K562 (cell line): ENCODE data around the gene RBBP8.

Experiments
- CXXC5 ChIP-seq: fragments of 250-450 bp; sonication (Bioruptor Pico); IDR thresholded peaks from 2 replicates; pipeline ENCODE4 v1.8.0; 2022; ENCODE audit warnings: inconsistent platforms, mild to moderate bottlenecking, moderate library complexity
- L3MBTL2 ChIP-seq: fragments of 450-650 bp; IDR thresholded peaks from 2 replicates; pipeline ENCODE4 v1.6.1; 2016; ENCODE audit warnings: mild to moderate bottlenecking, moderate library complexity
- NEUROD1 ChIP-seq: fragments of 150-350 bp; IDR thresholded peaks from 2 replicates; pipeline ENCODE4 v1.6.1; 2014; ENCODE audit warnings: borderline replicate concordance, low read length, low read depth; ENCODE audit not compliant: partially characterized antibody
- SMC3 ChIP-seq: conservative IDR thresholded peaks from 2 replicates; pipeline ENCODE4 v1.6.1; 2011; ENCODE audit warnings: low read depth, low read length, improper control_type of control experiment; ENCODE audit not compliant: insufficient read depth
- TAF1 ChIP-seq: IDR thresholded peaks from 2 replicates; pipeline ENCODE4 v1.6.1; 2011; ENCODE audit warnings: mild to moderate bottlenecking, low read length, moderate library complexity; ENCODE audit not compliant: insufficient read depth, control insufficient read depth, severe bottlenecking; ENCODE audit errors: extremely low read depth
- THRA ChIP-seq: fragments of 450-650 bp; IDR thresholded peaks from 2 replicates; pipeline ENCODE4 v1.6.1; 2017; ENCODE audit warnings: mild to moderate bottlenecking, moderate library complexity
- TF ChIP-seq, protein P1 (sequence below), 3 experiments: IDR thresholded peaks in 2 of 3; conservative IDR thresholded peaks in 1 of 3; 2 replicates each; pipeline ENCODE4 v1.5.1; 2011 to 2012; ENCODE audit warnings: low read length in 3 of 3, mild to moderate bottlenecking in 3 of 3, control low read depth in 2 of 3, improper control_type of control experiment in 1 of 3, inconsistent platforms in 1 of 3, low read depth in 1 of 3, mixed read lengths in 1 of 3, moderate library complexity in 1 of 3; ENCODE audit not compliant: insufficient read depth in 2 of 3
- TF ChIP-seq, protein P2 (sequence below): fragments of 250-450 bp; sonication (Bioruptor Pico); IDR thresholded peaks from 2 replicates; pipeline ENCODE4 v1.4.0; 2020; ENCODE audit warnings: mild to moderate bottlenecking, moderate library complexity

DNA sequence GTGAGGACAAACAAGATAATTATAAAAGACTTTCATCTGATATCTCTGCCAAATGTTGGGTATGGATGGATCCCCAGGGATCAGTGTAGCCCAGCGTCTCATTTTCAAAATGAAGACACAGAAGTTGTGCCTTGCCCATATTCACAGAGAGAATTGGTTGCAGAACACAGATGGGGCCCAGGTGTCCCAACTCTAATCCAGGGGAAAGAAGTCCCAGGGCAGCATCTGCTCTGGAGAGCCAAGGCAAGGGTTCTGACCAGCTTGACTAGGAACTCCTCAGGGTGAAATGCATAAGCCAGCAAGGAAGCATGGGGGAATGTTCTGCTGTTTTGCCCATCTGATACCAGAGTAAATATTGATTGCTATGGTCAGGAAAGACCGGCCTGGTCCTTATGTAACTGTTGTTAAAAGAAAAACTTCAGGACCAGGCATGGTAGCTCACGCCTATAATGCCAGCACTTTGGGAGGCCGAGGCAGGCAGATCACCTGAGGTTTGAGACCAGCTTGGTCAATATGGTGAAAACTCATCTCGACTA lies 133.4 kb downstream of the RBBP8 start:
- TF ChIP-seq CXXC5 (CRISPR knock-in tag) (no peak), SMC3 (no peak), NEUROD1 (no peak), THRA (no peak), L3MBTL2 (no peak), TAF1 (no peak)
- TF ChIP-seq, protein P1, sequence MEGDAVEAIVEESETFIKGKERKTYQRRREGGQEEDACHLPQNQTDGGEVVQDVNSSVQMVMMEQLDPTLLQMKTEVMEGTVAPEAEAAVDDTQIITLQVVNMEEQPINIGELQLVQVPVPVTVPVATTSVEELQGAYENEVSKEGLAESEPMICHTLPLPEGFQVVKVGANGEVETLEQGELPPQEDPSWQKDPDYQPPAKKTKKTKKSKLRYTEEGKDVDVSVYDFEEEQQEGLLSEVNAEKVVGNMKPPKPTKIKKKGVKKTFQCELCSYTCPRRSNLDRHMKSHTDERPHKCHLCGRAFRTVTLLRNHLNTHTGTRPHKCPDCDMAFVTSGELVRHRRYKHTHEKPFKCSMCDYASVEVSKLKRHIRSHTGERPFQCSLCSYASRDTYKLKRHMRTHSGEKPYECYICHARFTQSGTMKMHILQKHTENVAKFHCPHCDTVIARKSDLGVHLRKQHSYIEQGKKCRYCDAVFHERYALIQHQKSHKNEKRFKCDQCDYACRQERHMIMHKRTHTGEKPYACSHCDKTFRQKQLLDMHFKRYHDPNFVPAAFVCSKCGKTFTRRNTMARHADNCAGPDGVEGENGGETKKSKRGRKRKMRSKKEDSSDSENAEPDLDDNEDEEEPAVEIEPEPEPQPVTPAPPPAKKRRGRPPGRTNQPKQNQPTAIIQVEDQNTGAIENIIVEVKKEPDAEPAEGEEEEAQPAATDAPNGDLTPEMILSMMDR (IDR thresholded peaks at IDR 0.05 in 2 of 3, conservative IDR thresholded peaks at IDR 0.05 in 1 of 3; ENCODE audit: insufficient read depth in 2 of 3, low read depth in 1 of 3, low read length in 3 of 3) = no peak
- TF ChIP-seq, protein P2, sequence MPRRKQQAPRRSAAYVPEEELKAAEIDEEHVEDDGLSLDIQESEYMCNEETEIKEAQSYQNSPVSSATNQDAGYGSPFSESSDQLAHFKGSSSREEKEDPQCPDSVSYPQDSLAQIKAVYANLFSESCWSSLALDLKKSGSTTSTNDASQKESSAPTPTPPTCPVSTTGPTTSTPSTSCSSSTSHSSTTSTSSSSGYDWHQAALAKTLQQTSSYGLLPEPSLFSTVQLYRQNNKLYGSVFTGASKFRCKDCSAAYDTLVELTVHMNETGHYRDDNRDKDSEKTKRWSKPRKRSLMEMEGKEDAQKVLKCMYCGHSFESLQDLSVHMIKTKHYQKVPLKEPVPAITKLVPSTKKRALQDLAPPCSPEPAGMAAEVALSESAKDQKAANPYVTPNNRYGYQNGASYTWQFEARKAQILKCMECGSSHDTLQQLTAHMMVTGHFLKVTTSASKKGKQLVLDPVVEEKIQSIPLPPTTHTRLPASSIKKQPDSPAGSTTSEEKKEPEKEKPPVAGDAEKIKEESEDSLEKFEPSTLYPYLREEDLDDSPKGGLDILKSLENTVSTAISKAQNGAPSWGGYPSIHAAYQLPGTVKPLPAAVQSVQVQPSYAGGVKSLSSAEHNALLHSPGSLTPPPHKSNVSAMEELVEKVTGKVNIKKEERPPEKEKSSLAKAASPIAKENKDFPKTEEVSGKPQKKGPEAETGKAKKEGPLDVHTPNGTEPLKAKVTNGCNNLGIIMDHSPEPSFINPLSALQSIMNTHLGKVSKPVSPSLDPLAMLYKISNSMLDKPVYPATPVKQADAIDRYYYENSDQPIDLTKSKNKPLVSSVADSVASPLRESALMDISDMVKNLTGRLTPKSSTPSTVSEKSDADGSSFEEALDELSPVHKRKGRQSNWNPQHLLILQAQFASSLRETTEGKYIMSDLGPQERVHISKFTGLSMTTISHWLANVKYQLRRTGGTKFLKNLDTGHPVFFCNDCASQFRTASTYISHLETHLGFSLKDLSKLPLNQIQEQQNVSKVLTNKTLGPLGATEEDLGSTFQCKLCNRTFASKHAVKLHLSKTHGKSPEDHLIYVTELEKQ (CRISPR knock-in tag) = no peak
